ENCODE measurements around the gene CCDC144A.
"Not testable (repeated sequence)": the region's sequence is repeated elsewhere in the genome, so short reads cannot be mapped to it uniquely, and the experiment has no call there.

Gene CCDC144A

GRCh38 chr17:16818821-16819683 lies 129.0 kb downstream of the CCDC144A start:
- DNase-seq (ENCODE audit: low read depth in 2 of 3, low spot score in 1 of 3), result no peak

- DNase-seq (ENCODE audit: low read depth in 2 of 3, low spot score in 1 of 3), result no peak
These were observed 130.3 kb downstream of the CCDC144A start for GRCh38 chr17:16820161-16820877.

- no peak for DNase-seq (ENCODE audit: low read depth in 2 of 3, low spot score in 1 of 3)
These were observed 131.0 kb downstream of the CCDC144A start for GRCh38 chr17:16820979-16821543.

DNA sequence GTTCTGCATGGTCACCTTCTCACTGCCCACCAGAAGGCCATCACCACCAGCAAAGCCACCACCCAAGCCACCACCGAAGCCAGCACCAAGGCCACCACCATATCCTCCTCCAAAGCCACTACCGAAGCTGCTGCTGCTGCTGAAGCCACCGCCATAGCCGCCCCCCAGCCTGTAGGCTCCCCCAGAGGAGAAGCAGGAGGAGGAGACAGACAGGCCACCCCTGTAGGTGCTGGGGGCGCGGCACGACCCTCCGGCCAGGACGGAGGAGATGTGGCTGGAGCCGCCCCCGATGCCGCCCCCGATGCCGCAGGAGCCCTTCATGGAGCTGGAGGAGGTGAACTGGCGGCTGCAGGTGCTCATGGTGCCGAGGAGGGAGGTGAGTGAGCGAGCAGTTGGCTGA lies 132.1 kb downstream of the CCDC144A start:
- not testable (repeated sequence) for DNase-seq (ENCODE audit: low read depth in 2 of 3, low spot score in 1 of 3)

DNA sequence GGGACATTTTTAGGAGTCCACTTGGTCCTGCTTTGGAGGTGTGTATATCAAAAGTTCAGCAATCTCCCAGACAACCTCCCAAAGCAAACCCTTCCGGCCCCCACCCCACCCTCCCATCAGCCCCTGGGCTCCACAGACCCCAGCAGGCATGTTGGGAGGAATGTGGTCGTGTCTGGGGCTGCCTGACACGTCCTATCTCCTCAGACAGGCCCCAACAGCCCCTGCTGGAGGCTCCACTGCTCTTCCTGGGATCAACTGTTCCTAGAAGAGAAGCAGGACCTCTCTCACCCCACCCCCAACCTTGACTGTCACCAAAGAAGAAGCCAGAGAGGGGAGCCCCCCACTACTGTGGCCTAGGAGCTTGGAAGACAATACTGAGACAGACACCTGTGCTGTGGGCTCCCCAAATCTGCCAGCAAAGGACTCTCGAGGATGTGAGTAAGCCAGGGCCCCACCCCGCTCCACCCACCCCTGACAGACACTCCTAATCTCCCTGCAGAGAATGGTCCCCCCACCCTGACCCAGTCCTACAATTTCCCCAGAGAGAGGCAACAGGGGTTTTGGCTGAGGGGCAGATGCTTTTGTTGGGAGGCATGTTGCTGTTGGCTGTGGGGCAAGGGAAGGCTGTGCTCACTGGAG lies 133.8 kb downstream of the CCDC144A start:
- DNase-seq (ENCODE audit: low read depth in 2 of 3, low spot score in 1 of 3), result not testable (repeated sequence)
